Measurements from ENCODE around the gene CACNA1I.

Gene CACNA1I

GRCh38 chr22:39589875-39590274 lies 19.3 kb downstream of the CACNA1I start:
- TF ChIP-seq REST (IDR thresholded peaks at IDR 0.05; ENCODE audit: low read depth): no peak
- no peak for TF ChIP-seq TAF1 (IDR thresholded peaks at IDR 0.05; ENCODE audit: low read depth)
- TF ChIP-seq TCF12 (IDR thresholded peaks at IDR 0.05; ENCODE audit: low read depth): no peak
- no peak for TF ChIP-seq CREB1 (IDR thresholded peaks at IDR 0.05; ENCODE audit: low read depth)
- TF ChIP-seq, protein P1, sequence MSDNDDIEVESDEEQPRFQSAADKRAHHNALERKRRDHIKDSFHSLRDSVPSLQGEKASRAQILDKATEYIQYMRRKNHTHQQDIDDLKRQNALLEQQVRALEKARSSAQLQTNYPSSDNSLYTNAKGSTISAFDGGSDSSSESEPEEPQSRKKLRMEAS (IDR thresholded peaks at IDR 0.05): no peak
- no peak for TF ChIP-seq TEAD4 (IDR thresholded peaks at IDR 0.05)
- TF ChIP-seq, protein P2, sequence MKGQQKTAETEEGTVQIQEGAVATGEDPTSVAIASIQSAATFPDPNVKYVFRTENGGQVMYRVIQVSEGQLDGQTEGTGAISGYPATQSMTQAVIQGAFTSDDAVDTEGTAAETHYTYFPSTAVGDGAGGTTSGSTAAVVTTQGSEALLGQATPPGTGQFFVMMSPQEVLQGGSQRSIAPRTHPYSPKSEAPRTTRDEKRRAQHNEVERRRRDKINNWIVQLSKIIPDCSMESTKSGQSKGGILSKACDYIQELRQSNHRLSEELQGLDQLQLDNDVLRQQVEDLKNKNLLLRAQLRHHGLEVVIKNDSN (IDR thresholded peaks at IDR 0.05): no peak

DNA sequence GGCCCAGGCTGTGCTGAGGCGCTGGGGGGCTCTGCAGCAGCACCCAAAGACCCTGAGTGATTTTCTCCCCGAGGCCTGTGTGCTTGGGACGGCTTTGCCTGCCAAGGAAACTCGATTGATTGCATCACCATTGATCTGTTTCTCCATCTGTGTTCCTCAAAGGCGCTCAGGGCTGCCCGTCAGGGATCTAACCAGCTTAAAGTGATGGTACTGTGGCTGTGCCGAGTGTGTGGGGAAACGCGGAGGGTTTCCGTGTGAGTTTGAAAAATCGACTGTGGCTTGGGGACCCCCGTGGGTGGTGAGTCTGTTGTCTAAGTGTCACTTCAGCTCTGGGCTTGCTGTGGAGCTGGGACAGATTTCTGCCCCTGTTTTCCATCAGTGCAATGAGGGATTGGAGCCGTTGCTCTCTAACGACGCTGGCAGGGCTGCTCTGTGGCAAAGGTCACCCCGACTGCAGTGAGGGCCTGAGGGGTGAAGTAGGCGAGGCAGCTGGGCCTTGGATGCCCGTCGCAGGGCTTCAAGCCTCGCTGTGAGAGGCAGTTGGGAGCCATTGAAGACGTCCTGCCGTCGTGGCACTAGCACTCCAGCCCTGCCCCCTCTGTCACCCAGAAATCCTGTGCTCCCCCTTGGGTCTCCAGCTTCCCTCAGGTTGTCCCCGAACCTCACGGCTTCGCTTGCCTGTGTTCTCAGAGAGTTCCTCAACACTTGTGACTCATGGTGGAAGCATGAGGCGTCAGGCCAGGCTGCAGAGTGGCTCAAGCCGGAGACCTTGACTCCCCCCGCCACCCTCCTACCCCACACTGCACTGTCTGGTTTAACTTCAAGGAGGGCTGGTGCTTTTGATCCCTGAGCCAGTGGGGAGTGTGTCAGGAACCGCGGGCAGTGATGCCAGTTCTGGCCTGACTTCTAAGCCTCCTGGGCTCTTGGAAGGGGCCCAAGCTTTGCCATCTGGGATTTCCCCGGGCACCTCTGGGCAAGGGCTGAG lies 21.8 kb downstream of the CACNA1I start:
- TF ChIP-seq RAD21 (IDR thresholded peaks at IDR 0.05; ENCODE audit: low read depth): no peak
- no peak for TF ChIP-seq YY1 (IDR thresholded peaks at IDR 0.05; ENCODE audit: low read depth)
- TF ChIP-seq, protein P2 (IDR thresholded peaks at IDR 0.05): no peak
- TF ChIP-seq CEBPB (IDR thresholded peaks at IDR 0.05): 0 out of 2 replicates have a peak, but pooled peaks have one; percentile 17

GRCh38 chr22:39593066-39593930 lies 22.7 kb downstream of the CACNA1I start:
- TF ChIP-seq, protein P1 (IDR thresholded peaks at IDR 0.05): no peak
- TF ChIP-seq CEBPB (IDR thresholded peaks at IDR 0.05): no peak
- TF ChIP-seq, protein P2 (IDR thresholded peaks at IDR 0.05): no peak
- no peak for TF ChIP-seq EGR1 (IDR thresholded peaks at IDR 0.05)
- TF ChIP-seq REST (IDR thresholded peaks at IDR 0.05; ENCODE audit: low read depth): no peak
- TF ChIP-seq EP300 (IDR thresholded peaks at IDR 0.05; ENCODE audit: borderline replicate concordance): no peak

GRCh38 chr22:39593931-39594285 lies 23.4 kb downstream of the CACNA1I start:
- TF ChIP-seq TAF1 (IDR thresholded peaks at IDR 0.05; ENCODE audit: low read depth) (no peak), REST (IDR thresholded peaks at IDR 0.05; ENCODE audit: low read depth) (no peak), ZBTB7A (IDR thresholded peaks at IDR 0.05; ENCODE audit: low read depth) (no peak), TEAD4 (IDR thresholded peaks at IDR 0.05) (no peak)

Measured in Ishikawa (cell line).